ENCODE measurements around the gene CFAP46.

GRCh38 chr10:132804785-132805426 lies 137.5 kb downstream of the CFAP46 start:
- TF ChIP-seq ATF6 (CRISPR knock-in tag; IDR thresholded peaks at IDR 0.05) (no peak), CTCF (IDR thresholded peaks at IDR 0.05) (no peak), NR2C2 (CRISPR knock-in tag; IDR thresholded peaks at IDR 0.05) (no peak), JUN (CRISPR knock-in tag; IDR thresholded peaks at IDR 0.05) (no peak), AFF4 (CRISPR knock-in tag; IDR thresholded peaks at IDR 0.05; ENCODE audit: borderline replicate concordance) (no peak), SP1 (CRISPR knock-in tag; conservative IDR thresholded peaks at IDR 0.05) (no peak), E2F4 (CRISPR knock-in tag; IDR thresholded peaks at IDR 0.05; ENCODE audit: borderline replicate concordance, low read depth) (no peak), ZNF263 (CRISPR knock-in tag; IDR thresholded peaks at IDR 0.05; ENCODE audit: low read depth) (no peak), IRF2 (CRISPR knock-in tag; IDR thresholded peaks at IDR 0.05; ENCODE audit: borderline replicate concordance, low read depth) (no peak)
